Fibroblast of lung (primary cell): ENCODE measurements around the gene BUD23. TPM values are rescaled to one million over a fixed set of nuclear protein-coding genes. Genes with fewer than 3 reads are reported as not detected.
"Not testable (repeated sequence)": the region's sequence is repeated elsewhere in the genome, so short reads cannot be mapped to it uniquely, and the experiment has no call there.

ENCODE experiments used
- DNase-seq, 2 donors: peaks; one replicate each; pipeline versions ENCODE4 v3.0.0 to v3.0.0-alpha.2; 2010; ENCODE audit warnings: low read depth in 2 of 2
- H2AFZ ChIP-seq: 2 replicates; pipeline ENCODE4 v1.5.1; 2012; ENCODE audit warnings: low read length, control low read depth, inconsistent platforms
- H3K27ac ChIP-seq: 2 replicates; pipeline ENCODE4 v1.5.1; 2011; ENCODE audit warnings: low read length, control low read depth; ENCODE audit not compliant: insufficient read depth
- H3K27me3 ChIP-seq: 2 replicates; pipeline ENCODE4 v1.5.1; 2011; ENCODE audit warnings: mild to moderate bottlenecking, low read length; ENCODE audit not compliant: control insufficient read depth, insufficient read depth
- H3K36me3 ChIP-seq: 2 replicates; pipeline ENCODE4 v1.5.1; 2011; ENCODE audit warnings: low read length; ENCODE audit not compliant: control insufficient read depth, insufficient read depth
- H3K4me1 ChIP-seq: 2 replicates; pipeline ENCODE4 v1.5.1; 2011; ENCODE audit warnings: low read length; ENCODE audit not compliant: control insufficient read depth, insufficient read depth; ENCODE audit errors: extremely low read depth
- H3K4me2 ChIP-seq: 2 replicates; pipeline ENCODE4 v1.5.1; 2011; ENCODE audit warnings: low read length, control low read depth; ENCODE audit not compliant: insufficient read depth; ENCODE audit errors: extremely low read depth
- H3K4me3 ChIP-seq, 4 experiments: fragments of 200-600 bp in 1 of 4; sonication (generic) in 1 of 4; replicated peaks in 1 of 4; 2 replicates each; pipeline ENCODE4 v1.5.1; 2011 to 2016; ENCODE audit warnings: low read length in 4 of 4, low read depth in 3 of 4, mild to moderate bottlenecking in 3 of 4, control low read depth in 2 of 4, inconsistent platforms in 1 of 4, mixed read lengths in 1 of 4; ENCODE audit not compliant: insufficient read depth in 1 of 4; ENCODE audit errors: control extremely low read depth in 1 of 4
- H3K79me2 ChIP-seq: 2 replicates; pipeline ENCODE4 v1.5.1; 2012; ENCODE audit warnings: mild to moderate bottlenecking, low read length, inconsistent platforms; ENCODE audit not compliant: control insufficient read depth, insufficient read depth
- H3K9ac ChIP-seq: 2 replicates; pipeline ENCODE4 v1.5.1; 2011; ENCODE audit warnings: mild to moderate bottlenecking, low read length, control low read depth; ENCODE audit not compliant: insufficient read depth
- H3K9me3 ChIP-seq: 2 replicates; pipeline ENCODE4 v1.5.1; 2012; ENCODE audit warnings: low read depth, low read length; ENCODE audit not compliant: control insufficient read depth, insufficient read depth
- H4K20me1 ChIP-seq: 2 replicates; pipeline ENCODE4 v1.5.1; 2011; ENCODE audit warnings: low read length; ENCODE audit not compliant: control insufficient read depth, insufficient read depth; ENCODE audit errors: extremely low read depth
- EZH2 ChIP-seq: IDR thresholded peaks from 2 replicates; pipeline ENCODE4 v1.5.1; 2012; ENCODE audit warnings: low read length, control low read depth, mild to moderate bottlenecking; ENCODE audit errors: missing control alignments
- polyA plus RNA-seq, 2 donors: library from polyadenylated mRNA; depleted of rRNA in 1 of 2; stranded (reverse) in 1 of 2; unstranded in 1 of 2; fragments of >200 nt; gene quantifications; 2 replicates each; pipeline ENCODE4 v1.2.1, GENCODE V29; 2011 to 2012; ENCODE audit warnings: missing spikeins in 1 of 2
- total RNA-seq: library from RNA; depleted of rRNA; stranded (reverse); fragments of >200 nt; gene quantifications from 2 replicates; pipeline ENCODE4 v1.2.1, GENCODE V29; 2014
- TF ChIP-seq, protein P1 (sequence below), 2 donors: IDR thresholded peaks in 1 of 2; conservative IDR thresholded peaks in 1 of 2; 1 replicate in 1 of 2; 2 replicates in 1 of 2; pipeline ENCODE4 v1.5.1; 2011 to 2012; ENCODE audit warnings: low read length in 2 of 2, control low read depth in 1 of 2, inconsistent platforms in 1 of 2, low read depth in 1 of 2, mild to moderate bottlenecking in 1 of 2

Gene BUD23
- total and polyA plus RNA-seq, 2 donors (not counting 1 experiment from before 2014, with no cell fraction given), result 31.9 to 60.1 TPM

DNA sequence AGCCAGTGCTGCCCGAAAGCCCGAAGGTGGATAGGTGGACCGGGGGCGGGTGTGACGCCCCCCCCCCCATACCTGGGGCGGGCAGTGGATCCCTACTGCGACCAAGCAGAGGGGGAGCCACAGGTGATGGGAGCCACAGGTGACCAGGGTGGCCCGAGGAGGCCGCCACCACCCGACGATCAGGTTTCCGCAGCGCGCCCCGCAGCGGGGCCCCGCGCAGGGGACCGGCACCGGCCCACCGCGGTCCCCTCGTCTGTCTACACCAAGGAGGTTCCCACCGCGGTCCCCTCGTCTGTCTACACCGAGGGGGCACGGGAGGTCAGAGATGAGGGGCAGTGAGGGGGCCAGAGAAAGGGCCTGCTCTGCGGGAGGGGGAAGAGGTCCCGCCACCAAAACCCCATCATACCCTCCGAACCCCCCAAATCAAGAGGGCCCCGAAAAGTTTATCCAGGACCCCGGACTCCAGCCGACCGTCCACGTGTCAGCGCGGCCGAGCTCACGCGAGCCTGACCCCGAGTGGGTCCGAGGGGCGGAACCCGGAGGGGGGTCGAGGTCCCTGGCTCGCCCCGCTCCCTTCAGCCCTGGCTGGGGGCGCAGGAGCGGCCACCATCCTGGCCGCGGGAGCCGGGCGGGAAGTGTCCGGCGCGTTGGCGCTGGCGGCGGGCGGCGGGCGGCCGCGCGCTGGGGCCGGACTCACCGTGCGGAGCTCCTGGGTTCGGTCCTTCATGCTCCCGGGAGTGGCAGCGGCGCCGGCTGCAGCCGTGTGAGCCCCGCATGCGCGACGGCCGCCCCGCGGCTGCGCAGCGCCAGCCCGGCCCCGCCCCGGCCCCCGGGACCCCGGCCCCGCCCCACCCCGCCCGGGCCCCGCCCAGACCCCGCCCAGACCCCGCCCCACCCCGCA lies 35.8 kb downstream of the BUD23 start, which contains the start of gene STX1A:
Gene STX1A, minus strand, starts transcription at position 765 of the 901 bp plus-strand sequence. Its CDS starts 38 bp downstream, at position 727.
- TF ChIP-seq, protein P1, sequence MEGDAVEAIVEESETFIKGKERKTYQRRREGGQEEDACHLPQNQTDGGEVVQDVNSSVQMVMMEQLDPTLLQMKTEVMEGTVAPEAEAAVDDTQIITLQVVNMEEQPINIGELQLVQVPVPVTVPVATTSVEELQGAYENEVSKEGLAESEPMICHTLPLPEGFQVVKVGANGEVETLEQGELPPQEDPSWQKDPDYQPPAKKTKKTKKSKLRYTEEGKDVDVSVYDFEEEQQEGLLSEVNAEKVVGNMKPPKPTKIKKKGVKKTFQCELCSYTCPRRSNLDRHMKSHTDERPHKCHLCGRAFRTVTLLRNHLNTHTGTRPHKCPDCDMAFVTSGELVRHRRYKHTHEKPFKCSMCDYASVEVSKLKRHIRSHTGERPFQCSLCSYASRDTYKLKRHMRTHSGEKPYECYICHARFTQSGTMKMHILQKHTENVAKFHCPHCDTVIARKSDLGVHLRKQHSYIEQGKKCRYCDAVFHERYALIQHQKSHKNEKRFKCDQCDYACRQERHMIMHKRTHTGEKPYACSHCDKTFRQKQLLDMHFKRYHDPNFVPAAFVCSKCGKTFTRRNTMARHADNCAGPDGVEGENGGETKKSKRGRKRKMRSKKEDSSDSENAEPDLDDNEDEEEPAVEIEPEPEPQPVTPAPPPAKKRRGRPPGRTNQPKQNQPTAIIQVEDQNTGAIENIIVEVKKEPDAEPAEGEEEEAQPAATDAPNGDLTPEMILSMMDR (conservative IDR thresholded peaks at IDR 0.05 in 1 of 2, IDR thresholded peaks at IDR 0.05 in 1 of 2; ENCODE audit: low read depth in 1 of 2, low read length in 2 of 2), result no peak
- TF ChIP-seq EZH2, result no peak
- Histone ChIP-seq H3K9me3 (no peaks in the 10 kb centered on the region), H3K4me2 (peak within 1 kb of the TSS; percentile 82), H3K36me3 (no peaks in the 10 kb centered on the region), H2AFZ (no peak within 1 kb of the TSS), H4K20me1 (no peaks in the 10 kb centered on the region), H3K9ac (peak within 1 kb of the TSS; percentile 77), H3K27me3 (no peaks in the 10 kb centered on the region), H3K4me1 (peaks cover 28% of the 10 kb centered on the region), H3K79me2 (peaks cover 38% of the 10 kb centered on the region), H3K27ac (peak within 1 kb of the TSS; percentile 71), H3K4me3 (peak within 1 kb of the TSS; percentile 71 to 87 (median 80))
- DNase-seq, result peak; percentile 56 to 61

DNA sequence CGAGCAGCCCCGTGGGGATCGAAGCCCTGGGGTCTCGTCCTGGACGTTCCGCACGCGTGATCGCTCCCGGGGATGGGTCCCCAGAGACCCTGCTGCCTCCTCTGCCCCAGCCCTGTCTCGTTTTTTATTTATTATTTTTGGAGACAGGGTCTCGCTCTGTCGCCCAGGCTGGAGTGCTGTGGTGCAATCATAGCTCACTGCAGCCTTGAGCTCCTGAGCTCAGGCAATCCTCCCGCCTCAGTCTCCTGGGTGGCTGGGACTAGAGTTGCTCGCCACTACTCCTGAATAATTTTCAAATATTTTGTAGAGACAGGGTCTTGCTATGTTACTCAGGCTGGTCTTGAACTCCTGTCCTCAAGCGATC lies 36.4 kb downstream of the BUD23 start:
- H3K79me2 ChIP-seq, result peaks cover 33% of the 10 kb centered on the region
- no peaks in the 10 kb centered on the region for H4K20me1 ChIP-seq
- no peak overlapping the region for H3K9ac ChIP-seq
- peaks cover 28% of the 10 kb centered on the region for H3K4me1 ChIP-seq
- no peak overlapping the region for H2AFZ ChIP-seq
- H3K4me2 ChIP-seq, result peak overlapping the region; percentile 39
- H3K9me3 ChIP-seq, result no peaks in the 10 kb centered on the region
- peak overlapping the region in 3 of 4 experiments; percentile 18 to 48 (median 43) for H3K4me3 ChIP-seq
- DNase-seq, result no peak
- H3K27me3 ChIP-seq, result no peaks in the 10 kb centered on the region
- TF ChIP-seq, protein P1 (conservative IDR thresholded peaks at IDR 0.05 in 1 of 2, IDR thresholded peaks at IDR 0.05 in 1 of 2; ENCODE audit: low read depth in 1 of 2, low read length in 2 of 2), result no peak
- TF ChIP-seq EZH2, result no peak
- H3K27ac ChIP-seq, result no peak overlapping the region
- no peaks in the 10 kb centered on the region for H3K36me3 ChIP-seq

DNA sequence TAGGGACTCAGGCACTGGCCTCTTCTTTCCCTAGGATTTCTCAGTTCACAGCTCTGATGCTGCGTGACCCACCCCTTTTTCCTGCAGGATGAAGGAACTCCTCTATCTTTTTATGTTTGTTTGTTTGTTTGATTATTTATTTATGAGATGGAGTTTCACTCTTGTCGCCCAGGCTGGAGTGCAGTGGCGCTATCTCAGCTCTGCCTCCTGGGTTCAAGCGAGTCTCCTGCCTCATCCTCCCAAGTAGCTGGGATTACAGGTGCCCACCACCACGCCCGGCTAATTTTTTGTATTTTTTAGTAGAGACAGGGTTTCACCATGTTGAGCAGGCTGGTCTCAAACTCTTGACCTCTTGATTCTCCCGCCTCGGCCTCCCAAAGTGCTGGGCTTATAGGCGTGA lies 37.0 kb downstream of the BUD23 start:
- Histone ChIP-seq H3K4me1 (peaks cover 26% of the 10 kb centered on the region), H3K79me2 (peaks cover 31% of the 10 kb centered on the region)
- H3K9ac ChIP-seq, H2AFZ ChIP-seq, H3K27ac ChIP-seq, H3K36me3 ChIP-seq, H3K9me3 ChIP-seq, DNase-seq, H3K4me3 ChIP-seq, H4K20me1 ChIP-seq, H3K4me2 ChIP-seq, H3K27me3 ChIP-seq: not testable (repeated sequence)
